Astrocyte (in vitro differentiated cells and primary cell): ENCODE measurements around the gene SLC5A2. TPM values are rescaled to one million over a fixed set of nuclear protein-coding genes. Genes with fewer than 3 reads are reported as not detected.
"Not testable (repeated sequence)": the region's sequence is repeated elsewhere in the genome, so short reads cannot be mapped to it uniquely, and the experiment has no call there.

Experiments used
- DNase-seq: peaks from one replicate; pipeline ENCODE4 v3.0.0-alpha.2; 2010; ENCODE audit warnings: low read depth
- FAIRE-seq: peaks from 2 replicates; lab custom pipeline; 2011; peaks lifted over from hg19 to GRCh38; lab: Jason Lieb, UNC
- H2AFZ ChIP-seq: 2 replicates; pipeline ENCODE4 v1.6.0; 2012; ENCODE audit warnings: low read depth, low read length, inconsistent platforms
- H3K27ac ChIP-seq: 2 replicates; pipeline ENCODE4 v1.5.1; 2011; ENCODE audit warnings: low read depth, low read length, inconsistent platforms
- H3K27me3 ChIP-seq: 2 replicates; pipeline ENCODE4 v1.6.0; 2011; ENCODE audit warnings: low read length, inconsistent platforms; ENCODE audit not compliant: insufficient read depth
- H3K36me3 ChIP-seq: 2 replicates; pipeline ENCODE4 v1.5.1; 2011; ENCODE audit warnings: low read length, inconsistent platforms; ENCODE audit not compliant: insufficient read depth
- H3K4me1 ChIP-seq: 2 replicates; pipeline ENCODE4 v1.5.1; 2011; ENCODE audit warnings: low read length, inconsistent platforms; ENCODE audit not compliant: insufficient read depth
- H3K4me2 ChIP-seq: 2 replicates; pipeline ENCODE4 v1.6.0; 2012; ENCODE audit warnings: low read length, inconsistent platforms
- H3K4me3 ChIP-seq: 2 replicates; pipeline ENCODE4 v1.5.1; 2011; ENCODE audit warnings: low read depth, mild to moderate bottlenecking, low read length, inconsistent platforms; ENCODE audit not compliant: insufficient read depth
- H3K79me2 ChIP-seq: 2 replicates; pipeline ENCODE4 v1.6.0; 2012; ENCODE audit warnings: mild to moderate bottlenecking, low read length, inconsistent platforms; ENCODE audit not compliant: insufficient read depth
- H3K9ac ChIP-seq: 2 replicates; pipeline ENCODE4 v1.6.0; 2012; ENCODE audit warnings: mild to moderate bottlenecking, low read length, inconsistent platforms
- H3K9me3 ChIP-seq: 2 replicates; pipeline ENCODE4 v1.5.1; 2012; ENCODE audit warnings: low read depth, mild to moderate bottlenecking, low read length, inconsistent platforms; ENCODE audit not compliant: insufficient read depth
- H4K20me1 ChIP-seq: 2 replicates; pipeline ENCODE4 v1.6.0; 2012; ENCODE audit warnings: low read length, inconsistent platforms; ENCODE audit not compliant: insufficient read depth
- H3K27ac Mint-ChIP-seq: one replicate; pipeline ENCODE4 v1.8.0; 2021; ENCODE audit warnings: mild to moderate bottlenecking, mixed read lengths; ENCODE audit not compliant: unreplicated experiment
- H3K27me3 Mint-ChIP-seq: one replicate; pipeline ENCODE4 v1.8.0; 2021; ENCODE audit warnings: low read depth, mixed read lengths; ENCODE audit not compliant: unreplicated experiment
- H3K36me3 Mint-ChIP-seq: one replicate; pipeline ENCODE4 v1.8.0; 2021; ENCODE audit warnings: low read depth, mixed read lengths; ENCODE audit not compliant: unreplicated experiment
- H3K4me1 Mint-ChIP-seq: one replicate; pipeline ENCODE4 v1.8.0; 2021; ENCODE audit warnings: low read depth, mixed read lengths; ENCODE audit not compliant: unreplicated experiment
- H3K4me3 Mint-ChIP-seq: one replicate; pipeline ENCODE4 v1.8.0; 2021; ENCODE audit warnings: mild to moderate bottlenecking, moderate library complexity, mixed read lengths; ENCODE audit not compliant: unreplicated experiment
- H3K9me3 Mint-ChIP-seq: one replicate; pipeline ENCODE4 v1.8.0; 2021; ENCODE audit warnings: mild to moderate bottlenecking, mixed read lengths; ENCODE audit not compliant: unreplicated experiment
- total RNA-seq: library from RNA; stranded (reverse); gene quantifications from 2 replicates; pipeline ENCODE4 v1.2.1, GENCODE V29; 2021

The SLC5A2 gene
- total RNA-seq, 1 donor from 2014 or later: not detected

DNA sequence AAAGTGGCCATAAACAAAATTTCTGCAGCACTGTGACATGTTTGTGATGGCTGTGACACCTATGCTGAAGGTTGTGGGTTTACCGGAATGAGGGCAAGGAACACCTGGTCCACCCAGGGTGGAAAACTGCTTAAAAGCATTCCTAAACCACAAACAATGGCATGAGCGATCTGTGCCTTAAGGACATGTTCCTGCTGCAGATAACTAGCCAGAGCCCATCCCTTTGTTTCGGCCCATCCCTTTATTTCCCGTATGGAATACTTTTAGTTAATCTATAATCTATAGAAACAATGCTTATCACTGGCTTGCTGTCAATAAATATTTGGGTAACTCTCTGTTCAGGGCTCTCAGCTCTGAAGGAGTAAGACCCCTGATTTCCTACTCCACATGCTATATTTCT is 56.8 kb downstream of the SLC5A2 start:
- not testable (repeated sequence) for H3K36me3 ChIP-seq, FAIRE-seq, H3K27me3 ChIP-seq, H3K9ac ChIP-seq, H3K4me1 ChIP-seq, H3K27ac ChIP-seq, H3K4me2 ChIP-seq, H4K20me1 ChIP-seq, H3K4me3 ChIP-seq, DNase-seq, H3K79me2 ChIP-seq, H3K27ac Mint-ChIP-seq, H3K36me3 Mint-ChIP-seq, H3K4me3 Mint-ChIP-seq, H3K4me1 Mint-ChIP-seq, H2AFZ ChIP-seq, H3K9me3 ChIP-seq
- peaks cover 20% of the 10 kb centered on the region for H3K9me3 Mint-ChIP-seq
- peaks cover 11% of the 10 kb centered on the region for H3K27me3 Mint-ChIP-seq

Other genes starting within 250 kb of the SLC5A2 start
- gene ITGAM, start 223.1 kb upstream of the SLC5A2 start, total RNA-seq: 0.20 TPM in 1 of 2 replicates, not detected in the other
- 0.27 TPM in 1 of 2 replicates, not detected in the other for gene ITGAX, start 127.9 kb upstream of the SLC5A2 start, total RNA-seq
- not detected in 2 replicates for gene ITGAD, start 89.8 kb upstream of the SLC5A2 start, total RNA-seq
- gene COX6A2, start 54.8 kb upstream of the SLC5A2 start, total RNA-seq: not detected in 2 replicates
- gene ZNF843, start 40.3 kb upstream of the SLC5A2 start, total RNA-seq: 0.50 and 0.84 TPM in 2 replicates
- 11.5 and 12.1 TPM in 2 replicates for gene ARMC5, start 23.6 kb upstream of the SLC5A2 start, total RNA-seq
- 124 and 134 TPM in 2 replicates for gene TGFB1I1, start 11.0 kb upstream of the SLC5A2 start, total RNA-seq
- 33.9 and 40.5 TPM in 2 replicates for gene RUSF1, start 25.3 kb downstream of the SLC5A2 start, total RNA-seq
- not detected in 2 replicates for gene AHSP, start 44.8 kb downstream of the SLC5A2 start, total RNA-seq